ENCODE results near the gene RUNX1.

DNA sequence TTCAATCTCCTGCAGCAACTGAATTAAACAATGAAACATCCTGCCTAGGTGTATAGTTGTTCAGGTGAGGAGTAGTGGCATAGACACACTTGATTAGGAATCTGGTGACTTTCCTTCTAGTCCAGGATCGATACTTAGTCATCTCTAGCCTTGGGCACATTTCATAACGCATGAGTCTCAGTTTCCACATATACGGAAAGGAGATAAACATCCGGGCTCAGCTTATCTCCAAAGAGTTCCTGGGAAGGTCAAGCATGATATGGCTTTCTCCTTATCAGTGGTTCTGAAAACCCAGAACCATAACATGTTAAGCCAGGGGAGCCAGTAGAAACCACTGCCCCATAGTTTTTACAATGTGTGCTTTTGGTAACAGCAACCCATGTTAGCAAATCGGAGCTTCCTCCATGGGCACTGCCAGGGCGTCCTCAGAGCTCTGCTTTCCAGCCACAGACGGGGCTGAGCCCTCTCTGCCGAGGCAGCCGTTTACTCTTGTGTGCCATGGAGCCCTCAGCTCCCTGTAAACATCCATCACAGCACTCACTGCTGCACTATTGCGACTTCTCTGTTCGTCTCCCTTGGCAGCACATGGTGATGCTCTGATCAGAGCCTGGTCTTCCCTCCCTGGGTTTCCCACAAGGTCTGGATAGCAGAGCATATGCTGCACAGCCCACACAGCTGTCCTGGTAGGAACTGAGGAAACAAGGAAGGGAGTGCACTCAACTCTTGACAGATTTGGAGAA lies 34.6 kb downstream of the RUNX1 start:
- TF ChIP-seq ARNT (IDR thresholded peaks at IDR 0.05) (no peak), BHLHE40 (IDR thresholded peaks at IDR 0.05; ENCODE audit: borderline replicate concordance) (no peak), TARDBP (IDR thresholded peaks at IDR 0.05) (no peak), CTBP1 (IDR thresholded peaks at IDR 0.05; ENCODE audit: borderline replicate concordance) (no peak), FOXM1 (IDR thresholded peaks at IDR 0.05; ENCODE audit: borderline replicate concordance) (no peak), SUZ12 (IDR thresholded peaks at IDR 0.05) (no peak), L3MBTL2 (conservative IDR thresholded peaks at IDR 0.05) (no peak), SP1 (IDR thresholded peaks at IDR 0.05) (no peak), ZNF384 (IDR thresholded peaks at IDR 0.05) (no peak), LEF1 (IDR thresholded peaks at IDR 0.05; ENCODE audit: borderline replicate concordance) (no peak)
- TF ChIP-seq, protein P1, sequence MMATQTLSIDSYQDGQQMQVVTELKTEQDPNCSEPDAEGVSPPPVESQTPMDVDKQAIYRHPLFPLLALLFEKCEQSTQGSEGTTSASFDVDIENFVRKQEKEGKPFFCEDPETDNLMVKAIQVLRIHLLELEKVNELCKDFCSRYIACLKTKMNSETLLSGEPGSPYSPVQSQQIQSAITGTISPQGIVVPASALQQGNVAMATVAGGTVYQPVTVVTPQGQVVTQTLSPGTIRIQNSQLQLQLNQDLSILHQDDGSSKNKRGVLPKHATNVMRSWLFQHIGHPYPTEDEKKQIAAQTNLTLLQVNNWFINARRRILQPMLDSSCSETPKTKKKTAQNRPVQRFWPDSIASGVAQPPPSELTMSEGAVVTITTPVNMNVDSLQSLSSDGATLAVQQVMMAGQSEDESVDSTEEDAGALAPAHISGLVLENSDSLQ (IDR thresholded peaks at IDR 0.05): no peak

Measured in HEK293T (cell line).